ENCODE data around the gene CD82. TPM values are rescaled to one million over a fixed set of nuclear protein-coding genes. Genes with fewer than 3 reads are reported as not detected.

CD82 gene
- total and polyA plus RNA-seq, 7 donors, result 13.3 to 162 (median 25.9) TPM

- no peak for ATAC-seq
- DNase-seq, result no peak
- WGBS, 3 donors, result 88 to 90% (median 88%) methylated on average over 8 of the region's 8 CpGs
- Histone ChIP-seq H3K4me3 (no peak overlapping the region), H3K4me1 (peaks cover 16% of the 10 kb centered on the region), H3K27ac (no peak overlapping the region), H3K27me3 (ENCODE audit: insufficient read depth in 3 of 3, low read length in 2 of 3) (no peaks in the 10 kb centered on the region), H3K36me3 (ENCODE audit: insufficient read depth in 1 of 2, low read depth in 1 of 2) (peaks cover 0 to 36% of the 10 kb centered on the region in 2 donors), H3K9me3 (no peaks in the 10 kb centered on the region)
- intact Hi-C loops (cut with DNase I), result loop anchor here in 1 of 2 donors (10.0 kb wide), 1 partner anchor 503 kb away; no protein-coding TSS in a partner anchor
- TF ChIP-seq CTCF (IDR thresholded peaks at IDR 0.05), result no peak
These were observed 42.5 kb downstream of the CD82 start for GRCh38 chr11:44607987-44608386.

- DNase-seq (no peak), ATAC-seq (no peak)
- Histone ChIP-seq H3K4me3 (no peak overlapping the region), H3K9me3 (no peaks in the 10 kb centered on the region), H3K4me1 (peaks cover 10% of the 10 kb centered on the region), H3K27me3 (ENCODE audit: insufficient read depth in 3 of 3, low read length in 2 of 3) (no peaks in the 10 kb centered on the region), H3K36me3 (ENCODE audit: insufficient read depth in 1 of 2, low read depth in 1 of 2) (peaks cover 0 to 36% of the 10 kb centered on the region in 2 donors), H3K27ac (no peak overlapping the region)
- TF ChIP-seq CTCF (IDR thresholded peaks at IDR 0.05), result no peak
- intact Hi-C loops (cut with DNase I), result loop anchor here in 1 of 2 donors (10.0 kb wide), 1 partner anchor 504 kb away; no protein-coding TSS in a partner anchor
- 78 to 87% (median 86%) methylated on average over 9 of the region's 9 CpGs for whole genome bisulfite sequencing, 3 donors
These were observed 43.2 kb downstream of the CD82 start for GRCh38 chr11:44608651-44608990.

- DNase-seq (no peak), ATAC-seq (no peak)
- H3K27ac ChIP-seq, result no peak overlapping the region
- no peak for TF ChIP-seq CTCF (IDR thresholded peaks at IDR 0.05)
- intact Hi-C loops (cut with DNase I), result loop anchor here in 1 of 2 donors (10.0 kb wide), 1 partner anchor 504 kb away; no protein-coding TSS in a partner anchor
- WGBS, 3 donors, result 75 to 76% (median 76%) methylated on average over 11 of the region's 11 CpGs
- no peaks in the 10 kb centered on the region for H3K9me3 ChIP-seq
- no peaks in the 10 kb centered on the region for H3K27me3 ChIP-seq (ENCODE audit: insufficient read depth in 3 of 3, low read length in 2 of 3)
- H3K4me3 ChIP-seq, result no peak overlapping the region
- peaks cover 0 to 39% of the 10 kb centered on the region in 2 donors for H3K36me3 ChIP-seq (ENCODE audit: insufficient read depth in 1 of 2, low read depth in 1 of 2)
- H3K4me1 ChIP-seq, result peaks cover 13% of the 10 kb centered on the region
These were observed 43.7 kb downstream of the CD82 start for GRCh38 chr11:44608991-44609782.

- H3K4me1 ChIP-seq, result peaks cover 13% of the 10 kb centered on the region
- no peak for ATAC-seq
- intact Hi-C loops (cut with DNase I), result loop anchor here (10.0 kb wide), 2 partner anchors 505 to 515 kb away; partner anchors contain the start of gene EXT2 (in 1 of the 2)
- no peak for DNase-seq
- TF ChIP-seq CTCF (IDR thresholded peaks at IDR 0.05), result no peak
- no peaks in the 10 kb centered on the region for H3K9me3 ChIP-seq
- WGBS, 3 donors, result 70 to 90% (median 70%) methylated on average over 3 of the region's 3 CpGs
- no peak overlapping the region for H3K4me3 ChIP-seq
- H3K27me3 ChIP-seq (ENCODE audit: insufficient read depth in 3 of 3, low read length in 2 of 3), result no peaks in the 10 kb centered on the region
- H3K36me3 ChIP-seq (ENCODE audit: insufficient read depth in 1 of 2, low read depth in 1 of 2), result peaks cover 0 to 39% of the 10 kb centered on the region in 2 donors
- no peak overlapping the region for H3K27ac ChIP-seq
These were observed 44.3 kb downstream of the CD82 start for GRCh38 chr11:44609783-44610155.

Measured in psoas muscle (tissue), 8 donors.